HEK293 (cell line): ENCODE measurements around the gene IL17REL.
A peak's percentile ranks its signal among the peaks of the same experiment; 100 is the strongest.

Experiments
- GLI4 ChIP-seq: fragments of 450-650 bp; formaldehyde crosslinking; IDR thresholded peaks from 2 replicates; pipeline ENCODE4 v1.5.1; 2016; ENCODE audit warnings: missing biosample characterization, missing genetic modification characterization
- KLF16 ChIP-seq: fragments of 450-650 bp; formaldehyde crosslinking; IDR thresholded peaks from 2 replicates; pipeline ENCODE4 v1.5.1; 2017; ENCODE audit warnings: missing biosample characterization, missing genetic modification characterization
- KLF9 ChIP-seq: fragments of 450-650 bp; formaldehyde crosslinking; IDR thresholded peaks from 2 replicates; pipeline ENCODE4 v1.5.1; 2016; ENCODE audit warnings: missing biosample characterization, missing genetic modification characterization, low read depth
- SP7 ChIP-seq: fragments of 450-650 bp; formaldehyde crosslinking; IDR thresholded peaks from 2 replicates; pipeline ENCODE4 v1.5.1; 2016; ENCODE audit warnings: missing biosample characterization, missing genetic modification characterization
- YY2 ChIP-seq: fragments of 450-650 bp; formaldehyde crosslinking; IDR thresholded peaks from 2 replicates; pipeline ENCODE4 v1.5.1; 2016; ENCODE audit warnings: missing biosample characterization, missing genetic modification characterization
- ZBTB21 ChIP-seq: fragments of 450-650 bp; formaldehyde crosslinking; IDR thresholded peaks from 2 replicates; pipeline ENCODE4 v1.5.1; 2017; ENCODE audit warnings: missing biosample characterization, missing genetic modification characterization
- ZBTB48 ChIP-seq: fragments of 450-650 bp; formaldehyde crosslinking; IDR thresholded peaks from 2 replicates; pipeline ENCODE4 v1.5.1; 2016; ENCODE audit warnings: missing biosample characterization, missing genetic modification characterization
- ZBTB7A ChIP-seq: fragments of 450-650 bp; formaldehyde crosslinking; IDR thresholded peaks from 2 replicates; pipeline ENCODE4 v1.5.1; 2016; ENCODE audit warnings: low read depth, missing biosample characterization, missing genetic modification characterization
- ZFP37 ChIP-seq: fragments of 450-650 bp; formaldehyde crosslinking; IDR thresholded peaks from 2 replicates; pipeline ENCODE4 v1.5.1; 2016; ENCODE audit warnings: missing biosample characterization, missing genetic modification characterization
- ZNF10 ChIP-seq: fragments of 450-650 bp; formaldehyde crosslinking; IDR thresholded peaks from 2 replicates; pipeline ENCODE4 v1.5.1; 2017; ENCODE audit warnings: missing biosample characterization, missing genetic modification characterization
- ZNF221 ChIP-seq: fragments of 450-650 bp; formaldehyde crosslinking; IDR thresholded peaks from 2 replicates; pipeline ENCODE4 v1.5.1; 2017; ENCODE audit warnings: missing biosample characterization, missing genetic modification characterization, borderline replicate concordance
- ZNF398 ChIP-seq: fragments of 450-650 bp; formaldehyde crosslinking; IDR thresholded peaks from 2 replicates; pipeline ENCODE4 v1.5.1; 2017; ENCODE audit warnings: missing biosample characterization, missing genetic modification characterization
- ZNF423 ChIP-seq: fragments of 450-650 bp; formaldehyde crosslinking; IDR thresholded peaks from 2 replicates; pipeline ENCODE4 v1.5.1; 2016; ENCODE audit warnings: missing biosample characterization, missing genetic modification characterization
- ZNF473 ChIP-seq: fragments of 450-650 bp; formaldehyde crosslinking; IDR thresholded peaks from 2 replicates; pipeline ENCODE4 v1.5.1; 2017; ENCODE audit warnings: missing biosample characterization, missing genetic modification characterization
- ZNF518A ChIP-seq: fragments of 450-650 bp; formaldehyde crosslinking; conservative IDR thresholded peaks from 2 replicates; pipeline ENCODE4 v1.5.1; 2016; ENCODE audit warnings: low read depth, missing biosample characterization, missing genetic modification characterization
- ZNF558 ChIP-seq: fragments of 450-650 bp; formaldehyde crosslinking; IDR thresholded peaks from 2 replicates; pipeline ENCODE4 v1.5.1; 2016; ENCODE audit warnings: missing biosample characterization, missing genetic modification characterization
- ZNF629 ChIP-seq: fragments of 450-650 bp; formaldehyde crosslinking; IDR thresholded peaks from 2 replicates; pipeline ENCODE4 v1.5.1; 2017; ENCODE audit warnings: missing biosample characterization, missing genetic modification characterization
- ZNF776 ChIP-seq: fragments of 450-650 bp; formaldehyde crosslinking; IDR thresholded peaks from 2 replicates; pipeline ENCODE4 v1.5.0; 2017; ENCODE audit warnings: missing biosample characterization, missing genetic modification characterization, borderline replicate concordance
- ZNF837 ChIP-seq: fragments of 450-650 bp; formaldehyde crosslinking; IDR thresholded peaks from 2 replicates; pipeline ENCODE4 v1.5.1; 2016; ENCODE audit warnings: missing biosample characterization, missing genetic modification characterization
- ZNF843 ChIP-seq: fragments of 450-650 bp; formaldehyde crosslinking; IDR thresholded peaks from 2 replicates; pipeline ENCODE4 v1.5.1; 2016; ENCODE audit warnings: missing biosample characterization, missing genetic modification characterization
- ZSCAN16 ChIP-seq: fragments of 450-650 bp; formaldehyde crosslinking; IDR thresholded peaks from 2 replicates; pipeline ENCODE4 v1.5.1; 2016; ENCODE audit warnings: missing biosample characterization, missing genetic modification characterization
- TF ChIP-seq, protein P1 (sequence below): fragments of 450-650 bp; formaldehyde crosslinking; IDR thresholded peaks from 2 replicates; pipeline ENCODE4 v1.5.1; 2016; ENCODE audit warnings: missing biosample characterization, missing genetic modification characterization, borderline replicate concordance

IL17REL gene

DNA sequence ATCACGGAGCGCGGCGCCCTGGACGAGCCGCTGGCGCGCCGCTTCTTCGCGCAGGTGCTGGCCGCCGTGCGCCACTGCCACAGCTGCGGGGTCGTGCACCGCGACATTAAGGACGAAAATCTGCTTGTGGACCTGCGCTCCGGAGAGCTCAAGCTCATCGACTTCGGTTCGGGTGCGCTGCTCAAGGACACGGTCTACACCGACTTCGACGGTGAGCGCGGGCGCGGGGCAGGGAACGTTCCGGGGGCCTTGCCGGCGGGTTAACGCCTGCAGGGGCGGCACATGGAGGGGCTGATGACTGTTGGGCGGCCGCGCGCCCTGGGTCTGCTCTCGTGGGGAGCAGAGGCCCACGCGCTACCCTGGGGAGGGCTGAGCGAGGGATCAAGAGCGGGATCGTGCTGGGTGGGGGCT, 51.0 kb downstream of the IL17REL start (continued):
- TF ChIP-seq, protein P1, sequence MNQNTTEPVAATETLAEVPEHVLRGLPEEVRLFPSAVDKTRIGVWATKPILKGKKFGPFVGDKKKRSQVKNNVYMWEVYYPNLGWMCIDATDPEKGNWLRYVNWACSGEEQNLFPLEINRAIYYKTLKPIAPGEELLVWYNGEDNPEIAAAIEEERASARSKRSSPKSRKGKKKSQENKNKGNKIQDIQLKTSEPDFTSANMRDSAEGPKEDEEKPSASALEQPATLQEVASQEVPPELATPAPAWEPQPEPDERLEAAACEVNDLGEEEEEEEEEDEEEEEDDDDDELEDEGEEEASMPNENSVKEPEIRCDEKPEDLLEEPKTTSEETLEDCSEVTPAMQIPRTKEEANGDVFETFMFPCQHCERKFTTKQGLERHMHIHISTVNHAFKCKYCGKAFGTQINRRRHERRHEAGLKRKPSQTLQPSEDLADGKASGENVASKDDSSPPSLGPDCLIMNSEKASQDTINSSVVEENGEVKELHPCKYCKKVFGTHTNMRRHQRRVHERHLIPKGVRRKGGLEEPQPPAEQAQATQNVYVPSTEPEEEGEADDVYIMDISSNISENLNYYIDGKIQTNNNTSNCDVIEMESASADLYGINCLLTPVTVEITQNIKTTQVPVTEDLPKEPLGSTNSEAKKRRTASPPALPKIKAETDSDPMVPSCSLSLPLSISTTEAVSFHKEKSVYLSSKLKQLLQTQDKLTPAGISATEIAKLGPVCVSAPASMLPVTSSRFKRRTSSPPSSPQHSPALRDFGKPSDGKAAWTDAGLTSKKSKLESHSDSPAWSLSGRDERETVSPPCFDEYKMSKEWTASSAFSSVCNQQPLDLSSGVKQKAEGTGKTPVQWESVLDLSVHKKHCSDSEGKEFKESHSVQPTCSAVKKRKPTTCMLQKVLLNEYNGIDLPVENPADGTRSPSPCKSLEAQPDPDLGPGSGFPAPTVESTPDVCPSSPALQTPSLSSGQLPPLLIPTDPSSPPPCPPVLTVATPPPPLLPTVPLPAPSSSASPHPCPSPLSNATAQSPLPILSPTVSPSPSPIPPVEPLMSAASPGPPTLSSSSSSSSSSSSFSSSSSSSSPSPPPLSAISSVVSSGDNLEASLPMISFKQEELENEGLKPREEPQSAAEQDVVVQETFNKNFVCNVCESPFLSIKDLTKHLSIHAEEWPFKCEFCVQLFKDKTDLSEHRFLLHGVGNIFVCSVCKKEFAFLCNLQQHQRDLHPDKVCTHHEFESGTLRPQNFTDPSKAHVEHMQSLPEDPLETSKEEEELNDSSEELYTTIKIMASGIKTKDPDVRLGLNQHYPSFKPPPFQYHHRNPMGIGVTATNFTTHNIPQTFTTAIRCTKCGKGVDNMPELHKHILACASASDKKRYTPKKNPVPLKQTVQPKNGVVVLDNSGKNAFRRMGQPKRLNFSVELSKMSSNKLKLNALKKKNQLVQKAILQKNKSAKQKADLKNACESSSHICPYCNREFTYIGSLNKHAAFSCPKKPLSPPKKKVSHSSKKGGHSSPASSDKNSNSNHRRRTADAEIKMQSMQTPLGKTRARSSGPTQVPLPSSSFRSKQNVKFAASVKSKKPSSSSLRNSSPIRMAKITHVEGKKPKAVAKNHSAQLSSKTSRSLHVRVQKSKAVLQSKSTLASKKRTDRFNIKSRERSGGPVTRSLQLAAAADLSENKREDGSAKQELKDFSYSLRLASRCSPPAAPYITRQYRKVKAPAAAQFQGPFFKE (tag by site-specific recombination) = no peak
- peak; percentile 39 for TF ChIP-seq ZNF398 (tag by site-specific recombination)
- no peak for TF ChIP-seq ZNF518A (tag by site-specific recombination)
- TF ChIP-seq ZNF843 = 0 out of 2 replicates have a peak, but pooled peaks have one; percentile 14
- TF ChIP-seq ZNF776 (tag by site-specific recombination) = no peak
- 0 out of 2 replicates have a peak, but pooled peaks have one; percentile 50 for TF ChIP-seq YY2 (tag by site-specific recombination)
- 0 out of 2 replicates have a peak, but pooled peaks have one; percentile 39 for TF ChIP-seq ZFP37 (tag by site-specific recombination)
- TF ChIP-seq ZNF473 (tag by site-specific recombination) = no peak
- TF ChIP-seq ZNF10 (tag by site-specific recombination) = no peak
- TF ChIP-seq ZNF837 (tag by site-specific recombination) = 0 out of 2 replicates have a peak, but pooled peaks have one; percentile 11
- 0 out of 2 replicates have a peak, but pooled peaks have one; percentile 42 for TF ChIP-seq ZBTB21 (tag by site-specific recombination)
- peak; percentile 91; the same call in 1 of the 2 replicates for TF ChIP-seq ZBTB7A (tag by site-specific recombination)
- TF ChIP-seq KLF9 (tag by site-specific recombination) = peak; percentile 39
- TF ChIP-seq SP7 (tag by site-specific recombination) = peak; percentile 66
- TF ChIP-seq ZNF558 (tag by site-specific recombination) = no peak
- TF ChIP-seq ZNF629 = peak; percentile 47
- peak; percentile 49; the same call in 1 of the 2 replicates for TF ChIP-seq ZBTB48
- 0 out of 2 replicates have a peak, but pooled peaks have one; percentile 8 for TF ChIP-seq ZSCAN16 (tag by site-specific recombination)
- TF ChIP-seq ZNF423 = no peak
- 0 out of 2 replicates have a peak, but pooled peaks have one; percentile 13 for TF ChIP-seq GLI4 (tag by site-specific recombination)
- TF ChIP-seq KLF16 (tag by site-specific recombination) = 0 out of 2 replicates have a peak, but pooled peaks have one; percentile 37
- no peak for TF ChIP-seq ZNF221 (tag by site-specific recombination)
- TF ChIP-seq, all 188 proteins: peak for 44
